DND-41 (cell line): ENCODE results near the gene MLLT6.

ENCODE experiments used
- ATAC-seq: fragments of 200-7000 bp; cut with Tn5 transposase; 3 replicates; pipeline ENCODE4 v1.9.1; 2021; ENCODE audit warnings: low read depth; ENCODE audit not compliant: insufficient read depth
- DNase-seq: peaks from one replicate; pipeline ENCODE4 v3.0.0-alpha.2; 2020
- H2AFZ ChIP-seq: 2 replicates; pipeline ENCODE4 v1.6.0; 2012; ENCODE audit warnings: low read depth, low read length
- H3K27ac ChIP-seq: 2 replicates; pipeline ENCODE4 v1.5.1; 2012; ENCODE audit warnings: low read length, inconsistent platforms
- H3K27me3 ChIP-seq: fragments of 200-600 bp; sonication (generic); 2 replicates; pipeline ENCODE4 v1.6.0; 2012; ENCODE audit warnings: low read length, mild to moderate bottlenecking, inconsistent platforms; ENCODE audit not compliant: insufficient read depth, poor library complexity
- H3K36me3 ChIP-seq: 2 replicates; pipeline ENCODE4 v1.5.1; 2012; ENCODE audit warnings: low read length, inconsistent platforms; ENCODE audit not compliant: insufficient read depth
- H3K4me1 ChIP-seq: 2 replicates; pipeline ENCODE4 v1.5.1; 2012; ENCODE audit warnings: mild to moderate bottlenecking, low read length; ENCODE audit not compliant: insufficient read depth
- H3K4me2 ChIP-seq: 2 replicates; pipeline ENCODE4 v1.6.0; 2012; ENCODE audit warnings: mild to moderate bottlenecking, moderate library complexity, low read length, inconsistent platforms; ENCODE audit not compliant: insufficient read depth
- H3K4me3 ChIP-seq, 2 experiments: fragments of 200-600 bp in 1 of 2; shearing (Covaris generic) in 1 of 2; 2 replicates each; pipeline ENCODE4 v1.5.1; 2012 to 2016; ENCODE audit warnings: inconsistent platforms in 2 of 2, low read length in 2 of 2, mild to moderate bottlenecking in 2 of 2, low read depth in 1 of 2, moderate library complexity in 1 of 2
- H3K79me2 ChIP-seq: 2 replicates; pipeline ENCODE4 v1.6.0; 2012; ENCODE audit warnings: low read length, inconsistent platforms; ENCODE audit not compliant: insufficient read depth
- H3K9ac ChIP-seq: 2 replicates; pipeline ENCODE4 v1.6.0; 2012; ENCODE audit warnings: low read depth, mild to moderate bottlenecking, inconsistent platforms, low read length, moderate library complexity
- H3K9me3 ChIP-seq: 2 replicates; pipeline ENCODE4 v1.5.1; 2012; ENCODE audit warnings: low read length, moderate library complexity, mild to moderate bottlenecking, inconsistent platforms; ENCODE audit not compliant: insufficient read depth, severe bottlenecking
- H4K20me1 ChIP-seq: 2 replicates; pipeline ENCODE4 v1.6.0; 2012; ENCODE audit warnings: low read length; ENCODE audit not compliant: insufficient read depth
- CTCF ChIP-seq: IDR thresholded peaks from 2 replicates; pipeline ENCODE4 v1.5.1; 2012; ENCODE audit warnings: borderline replicate concordance, low read length, moderate library complexity, mild to moderate bottlenecking; ENCODE audit not compliant: poor library complexity, severe bottlenecking; ENCODE audit errors: extremely low read depth
- EZH2 ChIP-seq: IDR thresholded peaks from 3 replicates; pipeline ENCODE4 v1.6.1; 2012; ENCODE audit warnings: borderline replicate concordance, low read depth, mild to moderate bottlenecking, moderate library complexity, low read length, inconsistent platforms; ENCODE audit not compliant: severe bottlenecking

The MLLT6 gene

GRCh38 chr17:38747463-38748148 lies 42.5 kb downstream of the MLLT6 start:
- H3K36me3 ChIP-seq = no peaks in the 10 kb centered on the region; the same call in 1 of the 2 replicates
- peaks cover 31% of the 10 kb centered on the region; the same call in 1 of the 2 replicates for H4K20me1 ChIP-seq
- H2AFZ ChIP-seq = peak overlapping the region; percentile 92
- DNase-seq = peak; percentile 68
- peak overlapping the region; percentile 96 for H3K9ac ChIP-seq
- H3K9me3 ChIP-seq = no peaks in the 10 kb centered on the region
- H3K79me2 ChIP-seq = peaks cover 55% of the 10 kb centered on the region
- H3K27ac ChIP-seq = peak overlapping the region; percentile 85
- peak; percentile 28; the same call in 2 of the 3 replicates for ATAC-seq
- no peaks in the 10 kb centered on the region for H3K27me3 ChIP-seq
- peak overlapping the region; percentile 85 for H3K4me2 ChIP-seq
- no peak for TF ChIP-seq EZH2
- peak; percentile 35 for TF ChIP-seq CTCF
- peak overlapping the region; percentile 93 to 97 for H3K4me3 ChIP-seq
- peaks cover 58% of the 10 kb centered on the region for H3K4me1 ChIP-seq

- Histone ChIP-seq H3K4me1 (peaks cover 57% of the 10 kb centered on the region), H3K9me3 (no peaks in the 10 kb centered on the region), H3K27ac (peak within 1 kb of the TSS; percentile 85), H3K79me2 (peaks cover 55% of the 10 kb centered on the region), H3K4me3 (peak within 1 kb of the TSS; percentile 93 to 97), H4K20me1 (peaks cover 30% of the 10 kb centered on the region; the same call in 1 of the 2 replicates), H3K4me2 (peak within 1 kb of the TSS; percentile 85), H2AFZ (peak within 1 kb of the TSS; percentile 92), H3K36me3 (peaks cover 5% of the 10 kb centered on the region; the same call in 1 of the 2 replicates), H3K9ac (peak within 1 kb of the TSS; percentile 96), H3K27me3 (no peaks in the 10 kb centered on the region)
- TF ChIP-seq EZH2 (no peak), CTCF (no peak)
- ATAC-seq (no peak), DNase-seq (peak; percentile 78)
Observed at GRCh38 chr17:38748149-38748891, 43.2 kb downstream of the MLLT6 start, which contains the start of gene PCGF2. Gene PCGF2 (minus strand): TSS chr17:38748336. CDS start chr17:38740402, 7,934 bp downstream.

GRCh38 chr17:38748892-38749222 lies 43.8 kb downstream of the MLLT6 start:
- H3K36me3 ChIP-seq = peaks cover 8% of the 10 kb centered on the region
- DNase-seq = no peak
- TF ChIP-seq CTCF = no peak
- TF ChIP-seq EZH2 = no peak
- H3K27ac ChIP-seq = no peak overlapping the region
- H3K27me3 ChIP-seq = no peaks in the 10 kb centered on the region
- no peak for ATAC-seq
- H3K4me2 ChIP-seq = peak overlapping the region; percentile 85
- peaks cover 55% of the 10 kb centered on the region for H3K79me2 ChIP-seq
- peaks cover 28% of the 10 kb centered on the region for H4K20me1 ChIP-seq
- H3K4me1 ChIP-seq = peaks cover 60% of the 10 kb centered on the region
- H2AFZ ChIP-seq = no peak overlapping the region
- H3K4me3 ChIP-seq = peak overlapping the region in 1 of 2 experiments; percentile 97; a peak in 1 of 4 replicates
- no peaks in the 10 kb centered on the region for H3K9me3 ChIP-seq
- H3K9ac ChIP-seq = peak overlapping the region; percentile 54; the same call in 1 of the 2 replicates
